Thoracic aorta (tissue), 2 donors: Measurements from ENCODE around the gene IRF2BP2. TPM values are rescaled to one million over a fixed set of nuclear protein-coding genes. Genes with fewer than 3 reads are reported as not detected.

Experiments
- ATAC-seq: fragments of 150-250 bp; one replicate; pipeline ENCODE4 v1.8.0; 2017; ENCODE audit warnings: low read depth; ENCODE audit not compliant: insufficient number of reproducible peaks, low FRiP score
- DNase-seq: peaks from one replicate; pipeline ENCODE4 v3.0.0-alpha.2; 2020; ENCODE audit warnings: low spot score
- H3K27ac ChIP-seq, 2 donors: fragments of 200-600 bp; sonication (generic); 1 replicate in 1 of 2; 2 replicates in 1 of 2; pipeline ENCODE4 v1.5.1; 2016; ENCODE audit warnings: mild to moderate bottlenecking in 2 of 2, moderate library complexity in 2 of 2
- H3K27me3 ChIP-seq: fragments of 200-600 bp; sonication (generic); replicated peaks from 2 replicates; pipeline ENCODE4 v1.6.0; 2016; ENCODE audit warnings: mild to moderate bottlenecking; ENCODE audit not compliant: insufficient read depth
- H3K36me3 ChIP-seq: fragments of 200-600 bp; sonication (generic); one replicate; pipeline ENCODE4 v1.5.1; 2016
- H3K4me1 ChIP-seq, 2 donors: fragments of 200-600 bp; sonication (generic); 1 replicate in 1 of 2; 2 replicates in 1 of 2; pipeline versions ENCODE4 v1.5.1 to v1.6.0; 2016; ENCODE audit warnings: low read depth in 2 of 2, mild to moderate bottlenecking in 1 of 2; ENCODE audit not compliant: control insufficient read depth in 1 of 2
- H3K4me3 ChIP-seq: fragments of 200-600 bp; sonication (generic); 2 replicates; pipeline ENCODE4 v1.5.1; 2016; ENCODE audit warnings: mild to moderate bottlenecking
- H3K9me3 ChIP-seq: fragments of 200-600 bp; sonication (generic); 2 replicates; pipeline ENCODE4 v1.5.1; 2016
- total RNA-seq, 2 donors: library from RNA; depleted of rRNA; stranded (reverse); fragments of >200 nt; gene quantifications; one replicate each; pipeline versions ENCODE4 v1.1.0 to v1.2.3, GENCODE V29; 2016
- TF ChIP-seq, protein P1 (sequence below): fragments of 200-600 bp; sonication (generic); IDR thresholded peaks from one replicate; pipeline ENCODE4 v1.5.1; 2019; ENCODE audit warnings: antibody characterized with exemption

The IRF2BP2 gene
- total RNA-seq, 2 donors from 2014 or later, result 114 to 175 TPM

DNA sequence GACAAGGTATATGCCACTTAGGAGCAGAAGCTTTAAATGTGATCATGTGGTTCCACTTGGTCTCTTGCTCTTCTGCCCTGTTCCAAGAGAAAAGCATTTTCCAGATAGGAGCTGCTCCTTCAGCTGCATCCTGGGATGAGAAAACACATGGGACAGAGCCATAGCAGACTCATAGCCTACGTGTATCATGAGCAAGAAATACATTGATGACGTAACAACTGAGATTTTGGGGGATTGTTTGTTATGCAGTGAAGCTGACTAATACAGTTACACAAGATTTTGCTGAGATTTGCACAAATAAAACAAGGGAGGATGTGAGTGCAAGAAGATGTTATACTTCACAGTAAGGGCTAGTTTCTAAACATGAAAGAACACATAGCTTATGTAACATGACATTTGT lies 36.0 kb upstream of the IRF2BP2 start:
- TF ChIP-seq, protein P1, sequence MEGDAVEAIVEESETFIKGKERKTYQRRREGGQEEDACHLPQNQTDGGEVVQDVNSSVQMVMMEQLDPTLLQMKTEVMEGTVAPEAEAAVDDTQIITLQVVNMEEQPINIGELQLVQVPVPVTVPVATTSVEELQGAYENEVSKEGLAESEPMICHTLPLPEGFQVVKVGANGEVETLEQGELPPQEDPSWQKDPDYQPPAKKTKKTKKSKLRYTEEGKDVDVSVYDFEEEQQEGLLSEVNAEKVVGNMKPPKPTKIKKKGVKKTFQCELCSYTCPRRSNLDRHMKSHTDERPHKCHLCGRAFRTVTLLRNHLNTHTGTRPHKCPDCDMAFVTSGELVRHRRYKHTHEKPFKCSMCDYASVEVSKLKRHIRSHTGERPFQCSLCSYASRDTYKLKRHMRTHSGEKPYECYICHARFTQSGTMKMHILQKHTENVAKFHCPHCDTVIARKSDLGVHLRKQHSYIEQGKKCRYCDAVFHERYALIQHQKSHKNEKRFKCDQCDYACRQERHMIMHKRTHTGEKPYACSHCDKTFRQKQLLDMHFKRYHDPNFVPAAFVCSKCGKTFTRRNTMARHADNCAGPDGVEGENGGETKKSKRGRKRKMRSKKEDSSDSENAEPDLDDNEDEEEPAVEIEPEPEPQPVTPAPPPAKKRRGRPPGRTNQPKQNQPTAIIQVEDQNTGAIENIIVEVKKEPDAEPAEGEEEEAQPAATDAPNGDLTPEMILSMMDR, result no peak
- ATAC-seq (no peak), DNase-seq (no peak)
- no peak overlapping the region for H3K27ac ChIP-seq
- no peaks in the 10 kb centered on the region for H3K4me1 ChIP-seq
- no peaks in the 10 kb centered on the region for H3K9me3 ChIP-seq
- H3K27me3 ChIP-seq, result no peaks in the 10 kb centered on the region
- no peaks in the 10 kb centered on the region for H3K36me3 ChIP-seq
- no peak overlapping the region for H3K4me3 ChIP-seq

DNA sequence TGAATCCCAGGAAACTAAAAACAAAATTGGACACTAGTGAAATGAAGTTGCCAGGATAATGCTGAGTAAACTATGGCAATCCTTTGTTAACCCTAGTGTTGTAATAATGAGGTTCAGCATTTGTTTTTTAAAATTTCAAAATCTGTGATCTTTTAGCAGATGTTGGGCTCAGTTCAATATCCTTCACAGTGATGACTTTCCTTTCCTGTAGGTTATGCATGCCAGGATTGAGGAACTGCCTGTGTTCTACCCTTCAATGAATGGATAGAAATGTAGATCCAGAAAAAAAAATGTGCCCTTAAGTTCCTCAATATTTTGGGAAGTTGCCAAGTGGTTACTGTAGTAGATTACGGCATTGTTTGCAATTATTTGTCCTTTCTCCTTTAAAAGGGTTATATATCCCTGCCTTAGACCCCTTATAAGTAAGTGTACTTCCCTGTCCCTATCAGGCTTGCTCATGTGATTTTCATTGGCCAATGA lies 35.5 kb upstream of the IRF2BP2 start:
- TF ChIP-seq, protein P1, result no peak
- no peak for ATAC-seq

DNA sequence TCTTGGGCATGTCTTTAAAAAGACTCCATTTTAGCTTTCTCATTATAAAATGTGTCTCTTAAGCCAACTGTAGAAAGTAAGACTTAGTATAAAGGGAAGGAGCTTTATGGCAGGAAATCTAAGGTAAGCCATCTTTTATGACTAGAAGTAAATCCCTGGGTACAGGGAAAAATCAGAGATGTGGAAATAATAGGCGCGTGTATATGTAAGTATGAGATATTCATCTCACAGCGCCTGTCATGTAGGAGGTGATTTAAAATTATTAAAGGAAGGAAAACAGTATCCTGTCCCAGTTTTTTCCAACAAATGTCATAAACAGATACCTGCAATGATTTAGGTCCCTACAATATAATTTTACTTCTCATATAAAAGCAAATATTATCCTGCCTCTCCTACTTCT lies 35.0 kb upstream of the IRF2BP2 start:
- Histone ChIP-seq H3K27me3 (no peaks in the 10 kb centered on the region), H3K36me3 (no peaks in the 10 kb centered on the region), H3K4me1 (no peaks in the 10 kb centered on the region), H3K9me3 (no peaks in the 10 kb centered on the region), H3K27ac (no peak overlapping the region), H3K4me3 (no peak overlapping the region)
- TF ChIP-seq, protein P1, result no peak
- DNase-seq, result no peak
- ATAC-seq, result no peak

More for the DNA sequence above, 35.5 kb upstream of the IRF2BP2 start:
- Histone ChIP-seq H3K4me1 (no peaks in the 10 kb centered on the region), H3K27me3 (no peaks in the 10 kb centered on the region), H3K36me3 (no peaks in the 10 kb centered on the region), H3K9me3 (no peaks in the 10 kb centered on the region), H3K4me3 (no peak overlapping the region), H3K27ac (no peak overlapping the region)
- DNase-seq, result no peak

DNA sequence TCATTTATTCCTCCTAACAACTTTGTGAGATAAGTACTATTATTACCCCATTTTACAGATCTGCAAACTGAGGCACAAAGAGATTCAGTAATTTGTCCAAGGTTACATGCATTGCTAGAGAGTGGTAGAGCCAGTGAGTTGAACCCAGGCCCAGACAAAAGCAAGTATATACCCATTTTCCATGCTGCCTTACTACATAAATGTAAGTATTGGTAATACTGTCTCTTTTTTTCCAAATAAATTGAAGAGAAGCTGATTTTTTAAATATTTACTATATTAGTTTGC lies 33.8 kb upstream of the IRF2BP2 start:
- Histone ChIP-seq H3K4me3 (no peak overlapping the region), H3K27me3 (no peaks in the 10 kb centered on the region), H3K27ac (no peak overlapping the region), H3K9me3 (no peaks in the 10 kb centered on the region), H3K4me1 (no peaks in the 10 kb centered on the region), H3K36me3 (no peaks in the 10 kb centered on the region)
- DNase-seq, result no peak
- TF ChIP-seq, protein P1, result no peak
- no peak for ATAC-seq

DNA sequence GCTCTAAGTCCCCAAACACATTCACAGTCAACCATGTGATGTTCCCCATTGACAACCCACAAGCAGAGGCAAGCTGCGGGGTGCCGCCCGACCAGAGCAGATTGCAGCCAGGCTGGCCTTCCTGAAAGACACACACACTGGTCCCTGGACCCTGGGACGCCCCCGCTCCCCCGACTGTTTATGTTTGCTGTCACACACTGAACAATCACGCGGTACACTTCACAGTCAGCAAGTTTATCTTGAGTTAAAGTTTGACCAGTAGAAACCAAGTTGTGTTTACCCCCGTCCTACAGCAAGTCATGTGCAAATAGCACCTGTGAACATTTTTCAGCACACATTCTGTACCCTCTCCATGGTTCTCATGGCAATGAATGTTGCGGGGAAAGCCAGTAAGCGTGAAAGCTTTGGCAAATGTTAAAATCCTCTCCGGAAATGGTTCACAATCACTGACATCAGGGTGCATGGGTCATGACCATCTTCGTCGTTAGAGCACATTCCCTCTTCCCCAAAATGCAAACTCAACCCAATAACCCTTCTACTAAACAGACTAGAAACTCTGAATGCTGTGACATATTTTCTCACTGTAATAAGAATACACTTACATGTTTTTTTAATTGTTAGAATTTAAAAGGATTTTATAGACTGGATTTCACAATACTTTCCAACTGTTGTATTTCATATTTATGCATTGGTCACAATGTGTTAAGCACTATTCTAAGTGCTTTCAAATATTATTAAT lies 33.3 kb upstream of the IRF2BP2 start:
- no peak overlapping the region for H3K4me3 ChIP-seq
- DNase-seq (no peak), ATAC-seq (no peak)
- H3K36me3 ChIP-seq, result no peaks in the 10 kb centered on the region
- H3K9me3 ChIP-seq, result no peaks in the 10 kb centered on the region
- no peak overlapping the region for H3K27ac ChIP-seq
- TF ChIP-seq, protein P1, result no peak
- no peaks in the 10 kb centered on the region for H3K27me3 ChIP-seq
- no peaks in the 10 kb centered on the region for H3K4me1 ChIP-seq
